ENCODE measurements around the gene C1QTNF9.

- TF ChIP-seq, protein P1, sequence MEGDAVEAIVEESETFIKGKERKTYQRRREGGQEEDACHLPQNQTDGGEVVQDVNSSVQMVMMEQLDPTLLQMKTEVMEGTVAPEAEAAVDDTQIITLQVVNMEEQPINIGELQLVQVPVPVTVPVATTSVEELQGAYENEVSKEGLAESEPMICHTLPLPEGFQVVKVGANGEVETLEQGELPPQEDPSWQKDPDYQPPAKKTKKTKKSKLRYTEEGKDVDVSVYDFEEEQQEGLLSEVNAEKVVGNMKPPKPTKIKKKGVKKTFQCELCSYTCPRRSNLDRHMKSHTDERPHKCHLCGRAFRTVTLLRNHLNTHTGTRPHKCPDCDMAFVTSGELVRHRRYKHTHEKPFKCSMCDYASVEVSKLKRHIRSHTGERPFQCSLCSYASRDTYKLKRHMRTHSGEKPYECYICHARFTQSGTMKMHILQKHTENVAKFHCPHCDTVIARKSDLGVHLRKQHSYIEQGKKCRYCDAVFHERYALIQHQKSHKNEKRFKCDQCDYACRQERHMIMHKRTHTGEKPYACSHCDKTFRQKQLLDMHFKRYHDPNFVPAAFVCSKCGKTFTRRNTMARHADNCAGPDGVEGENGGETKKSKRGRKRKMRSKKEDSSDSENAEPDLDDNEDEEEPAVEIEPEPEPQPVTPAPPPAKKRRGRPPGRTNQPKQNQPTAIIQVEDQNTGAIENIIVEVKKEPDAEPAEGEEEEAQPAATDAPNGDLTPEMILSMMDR (optimal IDR thresholded peaks at IDR 0.05 in 1 of 3, IDR thresholded peaks at IDR 0.05 in 1 of 3, conservative IDR thresholded peaks at IDR 0.05 in 1 of 3; ENCODE audit: extremely low read depth in 1 of 3, insufficient read depth in 2 of 3, low read length in 3 of 3), result no peak
- no peak for TF ChIP-seq EZH2 (IDR thresholded peaks at IDR 0.05; ENCODE audit: low read length)
Measured at GRCh38 chr13:24279327-24280110, 29.9 kb upstream of the C1QTNF9 start.
